ENCODE measurements around the gene GDF3. TPM values are rescaled to one million over a fixed set of nuclear protein-coding genes. Genes with fewer than 3 reads are reported as not detected.
"Not testable (repeated sequence)": the region's sequence is repeated elsewhere in the genome, so short reads cannot be mapped to it uniquely, and the experiment has no call there.

The GDF3 gene
- polyA plus RNA-seq (2013) = not detected in 2 replicates

GRCh38 chr12:7695566-7696197 is at the start of gene GDF3:
Gene GDF3, minus strand, starts transcription at chr12:7695775. Its CDS starts 47 bp downstream, at chr12:7695728.
- no peaks in the 10 kb centered on the region for H3K79me1 ChIP-seq (ENCODE audit: low read length)
- WGBS (ENCODE audit: extremely low coverage, insufficient coverage, insufficient read length) = no CpG with 5 or more reads among the region's 7 CpGs
- no peak within 1 kb of the TSS for H2AK5ac ChIP-seq (ENCODE audit: low read length)
- no peak within 1 kb of the TSS for H3K4me2 ChIP-seq (ENCODE audit: low read length)
- H3K79me2 ChIP-seq (ENCODE audit: control insufficient read depth, insufficient read depth, low read length, poor library complexity) = no peaks in the 10 kb centered on the region
- no peaks in the 10 kb centered on the region for H3K9me3 ChIP-seq (ENCODE audit: insufficient read depth, low read depth, low read length)
- H3K18ac ChIP-seq (ENCODE audit: low read length) = no peak within 1 kb of the TSS
- H2BK5ac ChIP-seq (ENCODE audit: low read depth, low read length, poor library complexity) = no peak within 1 kb of the TSS
- H2BK12ac ChIP-seq (ENCODE audit: low read length) = no peak within 1 kb of the TSS
- H3K27ac ChIP-seq (ENCODE audit: low read depth, low read length) = no peak within 1 kb of the TSS
- no peak for DNase-seq
- H4K91ac ChIP-seq (ENCODE audit: low read depth, low read length) = no peak within 1 kb of the TSS
- H3K27me3 ChIP-seq (ENCODE audit: insufficient read depth, low read length) = no peaks in the 10 kb centered on the region
- no peak within 1 kb of the TSS for H3K4me3 ChIP-seq (ENCODE audit: low read depth, low read length)
- no peaks in the 10 kb centered on the region for H3K36me3 ChIP-seq (ENCODE audit: control insufficient read depth in 1 of 2, insufficient read depth in 2 of 2, low read length in 2 of 2)
- H4K12ac ChIP-seq (ENCODE audit: low read depth, low read length) = no peak within 1 kb of the TSS
- H2BK120ac ChIP-seq (ENCODE audit: insufficient read depth, low read length, poor library complexity) = no peak within 1 kb of the TSS
- H3K14ac ChIP-seq (ENCODE audit: low read length) = no peak within 1 kb of the TSS
- no peak within 1 kb of the TSS for H4K8ac ChIP-seq (ENCODE audit: low read depth, low read length)
- no peak within 1 kb of the TSS for H3K23ac ChIP-seq (ENCODE audit: low read length)
- H3K4ac ChIP-seq (ENCODE audit: low read depth, low read length) = no peak within 1 kb of the TSS
- H3K4me1 ChIP-seq (ENCODE audit: control insufficient read depth in 1 of 2, insufficient read depth in 2 of 2, low read length in 2 of 2) = no peaks in the 10 kb centered on the region
- no peak within 1 kb of the TSS for H3K9ac ChIP-seq (ENCODE audit: low read length)
- no peak within 1 kb of the TSS for H2AFZ ChIP-seq (ENCODE audit: insufficient read depth, low read length, poor library complexity)

- Histone ChIP-seq H3K79me2 (ENCODE audit: control insufficient read depth, insufficient read depth, low read length, poor library complexity) (no peaks in the 10 kb centered on the region), H3K23ac (ENCODE audit: low read length) (no peak overlapping the region), H3K9ac (ENCODE audit: low read length) (no peak overlapping the region), H4K12ac (ENCODE audit: low read depth, low read length) (no peak overlapping the region), H3K14ac (ENCODE audit: low read length) (no peak overlapping the region), H3K36me3 (ENCODE audit: control insufficient read depth in 1 of 2, insufficient read depth in 2 of 2, low read length in 2 of 2) (no peaks in the 10 kb centered on the region), H3K27ac (ENCODE audit: low read depth, low read length) (no peak overlapping the region), H3K4me1 (ENCODE audit: control insufficient read depth in 1 of 2, insufficient read depth in 2 of 2, low read length in 2 of 2) (no peaks in the 10 kb centered on the region), H3K27me3 (ENCODE audit: insufficient read depth, low read length) (no peaks in the 10 kb centered on the region), H3K18ac (ENCODE audit: low read length) (no peak overlapping the region), H2AK5ac (ENCODE audit: low read length) (no peak overlapping the region), H3K4me2 (ENCODE audit: low read length) (no peak overlapping the region), H4K8ac (ENCODE audit: low read depth, low read length) (no peak overlapping the region), H3K79me1 (ENCODE audit: low read length) (no peaks in the 10 kb centered on the region), H2BK5ac (ENCODE audit: low read depth, low read length, poor library complexity) (no peak overlapping the region), H3K4me3 (ENCODE audit: low read depth, low read length) (no peak overlapping the region), H2BK120ac (ENCODE audit: insufficient read depth, low read length, poor library complexity) (no peak overlapping the region), H3K9me3 (ENCODE audit: insufficient read depth, low read depth, low read length) (no peaks in the 10 kb centered on the region), H3K4ac (ENCODE audit: low read depth, low read length) (no peak overlapping the region), H2AFZ (ENCODE audit: insufficient read depth, low read length, poor library complexity) (no peak overlapping the region), H2BK12ac (ENCODE audit: low read length) (no peak overlapping the region), H4K91ac (ENCODE audit: low read depth, low read length) (no peak overlapping the region)
- DNase-seq = no peak
- WGBS (ENCODE audit: extremely low coverage, insufficient coverage, insufficient read length) = no CpG with 5 or more reads among the region's 3 CpGs
These were observed 37.4 kb upstream of the GDF3 start for GRCh38 chr12:7732993-7733392.

- no peak overlapping the region for H4K91ac ChIP-seq (ENCODE audit: low read depth, low read length)
- no peaks in the 10 kb centered on the region for H3K79me1 ChIP-seq (ENCODE audit: low read length)
- no peak overlapping the region for H2BK120ac ChIP-seq (ENCODE audit: insufficient read depth, low read length, poor library complexity)
- no peak overlapping the region for H3K27ac ChIP-seq (ENCODE audit: low read depth, low read length)
- no peaks in the 10 kb centered on the region for H3K4me1 ChIP-seq (ENCODE audit: control insufficient read depth in 1 of 2, insufficient read depth in 2 of 2, low read length in 2 of 2)
- H3K27me3 ChIP-seq (ENCODE audit: insufficient read depth, low read length) = no peaks in the 10 kb centered on the region
- no peaks in the 10 kb centered on the region for H3K9me3 ChIP-seq (ENCODE audit: insufficient read depth, low read depth, low read length)
- H2AK5ac ChIP-seq (ENCODE audit: low read length) = no peak overlapping the region
- H3K79me2 ChIP-seq (ENCODE audit: control insufficient read depth, insufficient read depth, low read length, poor library complexity) = no peaks in the 10 kb centered on the region
- H2AFZ ChIP-seq (ENCODE audit: insufficient read depth, low read length, poor library complexity) = no peak overlapping the region
- DNase-seq = no peak
- H3K4me2 ChIP-seq (ENCODE audit: low read length) = no peak overlapping the region
- no peak overlapping the region for H2BK12ac ChIP-seq (ENCODE audit: low read length)
- H3K4me3 ChIP-seq (ENCODE audit: low read depth, low read length) = no peak overlapping the region
- no CpG with 5 or more reads among the region's 5 CpGs for WGBS (ENCODE audit: extremely low coverage, insufficient coverage, insufficient read length)
- no peak overlapping the region for H3K4ac ChIP-seq (ENCODE audit: low read depth, low read length)
- no peak overlapping the region for H3K9ac ChIP-seq (ENCODE audit: low read length)
- no peak overlapping the region for H4K8ac ChIP-seq (ENCODE audit: low read depth, low read length)
- no peak overlapping the region for H3K18ac ChIP-seq (ENCODE audit: low read length)
- H2BK5ac ChIP-seq (ENCODE audit: low read depth, low read length, poor library complexity) = no peak overlapping the region
- H3K36me3 ChIP-seq (ENCODE audit: control insufficient read depth in 1 of 2, insufficient read depth in 2 of 2, low read length in 2 of 2) = no peaks in the 10 kb centered on the region
- no peak overlapping the region for H3K23ac ChIP-seq (ENCODE audit: low read length)
- H4K12ac ChIP-seq (ENCODE audit: low read depth, low read length) = no peak overlapping the region
- no peak overlapping the region for H3K14ac ChIP-seq (ENCODE audit: low read length)
These were observed 35.9 kb upstream of the GDF3 start for GRCh38 chr12:7731486-7731885.

- not testable (repeated sequence) for H3K79me1 ChIP-seq (ENCODE audit: low read length); H3K36me3 ChIP-seq (ENCODE audit: control insufficient read depth in 1 of 2, insufficient read depth in 2 of 2, low read length in 2 of 2); H2BK12ac ChIP-seq (ENCODE audit: low read length); H3K4ac ChIP-seq (ENCODE audit: low read depth, low read length); DNase-seq; H4K8ac ChIP-seq (ENCODE audit: low read depth, low read length); H3K4me3 ChIP-seq (ENCODE audit: low read depth, low read length); H2BK120ac ChIP-seq (ENCODE audit: insufficient read depth, low read length, poor library complexity); H3K4me2 ChIP-seq (ENCODE audit: low read length); H3K4me1 ChIP-seq (ENCODE audit: control insufficient read depth in 1 of 2, insufficient read depth in 2 of 2, low read length in 2 of 2); H3K79me2 ChIP-seq (ENCODE audit: control insufficient read depth, insufficient read depth, low read length, poor library complexity); H3K27me3 ChIP-seq (ENCODE audit: insufficient read depth, low read length); H2BK5ac ChIP-seq (ENCODE audit: low read depth, low read length, poor library complexity); H4K12ac ChIP-seq (ENCODE audit: low read depth, low read length); H2AK5ac ChIP-seq (ENCODE audit: low read length); H2AFZ ChIP-seq (ENCODE audit: insufficient read depth, low read length, poor library complexity); H3K27ac ChIP-seq (ENCODE audit: low read depth, low read length); H3K18ac ChIP-seq (ENCODE audit: low read length); H3K9ac ChIP-seq (ENCODE audit: low read length); H3K9me3 ChIP-seq (ENCODE audit: insufficient read depth, low read depth, low read length); H4K91ac ChIP-seq (ENCODE audit: low read depth, low read length); H3K23ac ChIP-seq (ENCODE audit: low read length); H3K14ac ChIP-seq (ENCODE audit: low read length)
These were observed 35.4 kb upstream of the GDF3 start for GRCh38 chr12:7730984-7731383.
